DND-41 (cell line): ENCODE results near the gene SLC27A1.

Source experiments
- EZH2 ChIP-seq: IDR thresholded peaks from 3 replicates; pipeline ENCODE4 v1.6.1; 2012; ENCODE audit warnings: borderline replicate concordance, low read depth, mild to moderate bottlenecking, moderate library complexity, low read length, inconsistent platforms; ENCODE audit not compliant: severe bottlenecking
- TF ChIP-seq, protein P1 (sequence below): IDR thresholded peaks from 2 replicates; pipeline ENCODE4 v1.5.1; 2012; ENCODE audit warnings: borderline replicate concordance, low read length, moderate library complexity, mild to moderate bottlenecking; ENCODE audit not compliant: poor library complexity, severe bottlenecking; ENCODE audit errors: extremely low read depth

DNA sequence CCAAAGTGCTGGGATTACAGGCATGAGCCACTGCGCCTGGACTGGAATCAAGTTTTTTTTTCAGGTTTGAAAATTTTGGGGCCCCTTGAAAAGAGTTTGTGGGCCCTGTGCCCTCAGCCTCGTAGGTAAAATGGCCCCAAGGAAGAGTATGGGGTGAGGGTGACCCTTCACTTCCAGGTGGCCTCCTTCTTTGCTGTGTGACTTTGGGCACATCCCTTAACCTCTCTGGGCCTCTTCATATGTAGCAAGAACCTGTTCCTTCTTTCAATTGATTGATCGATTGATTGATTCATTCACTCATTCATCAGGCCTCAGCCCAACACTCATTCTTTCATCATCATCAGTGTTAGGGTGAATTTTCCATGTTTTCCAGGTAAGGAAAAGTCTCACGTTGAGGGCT is 18.5 kb upstream of the SLC27A1 start:
- TF ChIP-seq, protein P1, sequence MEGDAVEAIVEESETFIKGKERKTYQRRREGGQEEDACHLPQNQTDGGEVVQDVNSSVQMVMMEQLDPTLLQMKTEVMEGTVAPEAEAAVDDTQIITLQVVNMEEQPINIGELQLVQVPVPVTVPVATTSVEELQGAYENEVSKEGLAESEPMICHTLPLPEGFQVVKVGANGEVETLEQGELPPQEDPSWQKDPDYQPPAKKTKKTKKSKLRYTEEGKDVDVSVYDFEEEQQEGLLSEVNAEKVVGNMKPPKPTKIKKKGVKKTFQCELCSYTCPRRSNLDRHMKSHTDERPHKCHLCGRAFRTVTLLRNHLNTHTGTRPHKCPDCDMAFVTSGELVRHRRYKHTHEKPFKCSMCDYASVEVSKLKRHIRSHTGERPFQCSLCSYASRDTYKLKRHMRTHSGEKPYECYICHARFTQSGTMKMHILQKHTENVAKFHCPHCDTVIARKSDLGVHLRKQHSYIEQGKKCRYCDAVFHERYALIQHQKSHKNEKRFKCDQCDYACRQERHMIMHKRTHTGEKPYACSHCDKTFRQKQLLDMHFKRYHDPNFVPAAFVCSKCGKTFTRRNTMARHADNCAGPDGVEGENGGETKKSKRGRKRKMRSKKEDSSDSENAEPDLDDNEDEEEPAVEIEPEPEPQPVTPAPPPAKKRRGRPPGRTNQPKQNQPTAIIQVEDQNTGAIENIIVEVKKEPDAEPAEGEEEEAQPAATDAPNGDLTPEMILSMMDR, result no peak
- TF ChIP-seq EZH2, result no peak
